HG03045 (cell line): ENCODE results near the gene DAZAP1.

Source experiments
- ATAC-seq: cut with Tn5 transposase; IDR thresholded peaks from one replicate; pipeline ENCODE4 v1.9.1; 2021; ENCODE audit warnings: mild to moderate bottlenecking, moderate library complexity; ENCODE audit not compliant: unreplicated experiment

DAZAP1 gene

GRCh38 chr19:1424192-1424955, 17.0 kb downstream of the DAZAP1 start:
- no peak for ATAC-seq

DNA sequence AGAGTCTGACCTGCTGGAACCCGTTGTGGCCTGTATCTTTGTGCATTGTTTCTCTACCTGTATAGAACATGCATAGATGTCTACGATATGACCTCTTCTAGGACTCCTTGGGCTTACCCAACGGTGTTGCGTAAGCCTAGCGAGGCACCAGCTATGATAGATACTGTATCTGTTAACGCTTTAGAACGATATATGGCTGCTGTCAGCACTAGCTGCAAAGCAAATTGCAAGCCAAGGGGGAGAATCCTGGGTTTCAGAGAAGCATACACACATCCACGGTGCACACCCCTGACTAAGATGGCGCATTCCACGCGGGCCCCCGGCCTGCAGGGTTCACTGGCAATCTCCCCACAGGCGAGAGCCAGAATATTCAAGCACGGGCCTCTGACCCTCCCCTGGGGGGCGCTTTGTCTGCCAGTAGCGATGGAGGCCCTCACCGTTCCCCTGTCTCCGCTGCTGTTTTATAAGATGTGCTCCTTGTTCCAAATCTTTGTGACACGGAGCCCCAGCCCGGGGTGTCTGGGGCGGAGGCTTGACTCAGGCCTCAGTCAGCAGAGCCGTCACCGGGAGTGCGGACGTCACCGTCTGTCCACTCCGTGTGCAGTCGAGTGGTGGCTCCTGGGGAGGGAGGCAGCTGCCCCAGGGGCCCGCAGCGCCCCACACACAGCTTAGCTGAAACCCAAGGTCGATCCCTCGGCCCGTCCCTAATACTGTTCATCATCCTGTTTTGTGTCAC, 17.9 kb downstream of the DAZAP1 start:
- ATAC-seq = no peak

DNA sequence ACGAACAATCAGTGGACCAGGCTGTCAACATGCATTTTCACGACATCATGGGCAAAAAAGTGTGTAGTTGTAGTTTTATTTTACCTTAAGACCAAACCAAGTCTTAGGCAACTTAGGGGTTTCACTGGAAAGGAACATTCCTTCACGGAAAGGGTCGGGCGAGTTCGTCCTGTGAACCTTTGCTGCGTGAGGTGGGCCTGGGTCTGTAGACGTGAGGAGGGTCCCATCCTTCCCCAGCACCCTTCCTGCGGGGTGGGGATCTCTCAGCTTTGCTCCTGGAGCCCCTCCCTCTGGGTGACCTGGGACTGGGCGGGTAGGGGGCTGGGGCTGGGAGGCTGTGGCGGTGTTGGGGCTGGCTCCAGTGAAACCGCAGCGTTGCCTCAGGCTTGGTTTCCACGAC, 18.5 kb downstream of the DAZAP1 start:
- no peak for ATAC-seq

- no peak for ATAC-seq
Observed at GRCh38 chr19:1426736-1427135, 19.4 kb downstream of the DAZAP1 start.

DNA sequence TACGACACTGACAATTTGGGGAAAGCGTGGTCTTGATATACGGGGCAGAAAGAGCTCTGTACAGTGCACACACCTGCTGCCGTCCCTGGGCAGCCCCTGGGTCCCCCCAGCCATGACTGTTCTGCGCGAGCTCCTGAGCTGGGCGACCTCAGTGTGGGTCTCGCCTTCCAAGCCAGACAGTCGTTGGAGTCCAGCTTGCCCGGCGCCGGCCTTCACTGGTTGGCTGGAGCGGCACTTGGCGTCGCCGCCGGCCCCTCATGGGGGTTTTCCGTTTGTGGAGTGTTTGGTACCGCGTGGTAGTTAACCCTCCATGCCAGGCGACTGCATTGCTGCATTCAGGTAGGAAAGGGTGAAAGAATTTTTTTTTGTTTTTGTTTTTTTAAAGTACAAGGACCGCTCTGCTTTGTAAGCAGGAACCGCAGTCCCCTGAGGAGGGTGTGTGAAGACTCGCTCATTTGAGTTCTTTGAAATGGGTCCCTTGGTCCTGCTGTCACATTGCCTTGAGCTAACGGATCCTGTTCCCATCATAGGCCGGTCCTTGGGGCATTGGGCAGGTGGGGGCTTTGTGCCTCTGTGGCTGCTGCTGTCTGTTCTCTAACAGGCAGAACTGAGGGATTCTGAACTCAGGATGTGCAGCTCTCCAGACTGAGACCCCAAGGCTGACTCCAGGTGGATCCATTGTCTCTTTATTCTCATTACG, 20.0 kb downstream of the DAZAP1 start:
- no peak for ATAC-seq

- ATAC-seq = no peak
Observed at GRCh38 chr19:1428738-1429391, 21.5 kb downstream of the DAZAP1 start.

- ATAC-seq = no peak
Observed at GRCh38 chr19:1429750-1430149, 22.4 kb downstream of the DAZAP1 start.

- ATAC-seq = no peak
Observed at GRCh38 chr19:1430246-1430645, 22.9 kb downstream of the DAZAP1 start.

DNA sequence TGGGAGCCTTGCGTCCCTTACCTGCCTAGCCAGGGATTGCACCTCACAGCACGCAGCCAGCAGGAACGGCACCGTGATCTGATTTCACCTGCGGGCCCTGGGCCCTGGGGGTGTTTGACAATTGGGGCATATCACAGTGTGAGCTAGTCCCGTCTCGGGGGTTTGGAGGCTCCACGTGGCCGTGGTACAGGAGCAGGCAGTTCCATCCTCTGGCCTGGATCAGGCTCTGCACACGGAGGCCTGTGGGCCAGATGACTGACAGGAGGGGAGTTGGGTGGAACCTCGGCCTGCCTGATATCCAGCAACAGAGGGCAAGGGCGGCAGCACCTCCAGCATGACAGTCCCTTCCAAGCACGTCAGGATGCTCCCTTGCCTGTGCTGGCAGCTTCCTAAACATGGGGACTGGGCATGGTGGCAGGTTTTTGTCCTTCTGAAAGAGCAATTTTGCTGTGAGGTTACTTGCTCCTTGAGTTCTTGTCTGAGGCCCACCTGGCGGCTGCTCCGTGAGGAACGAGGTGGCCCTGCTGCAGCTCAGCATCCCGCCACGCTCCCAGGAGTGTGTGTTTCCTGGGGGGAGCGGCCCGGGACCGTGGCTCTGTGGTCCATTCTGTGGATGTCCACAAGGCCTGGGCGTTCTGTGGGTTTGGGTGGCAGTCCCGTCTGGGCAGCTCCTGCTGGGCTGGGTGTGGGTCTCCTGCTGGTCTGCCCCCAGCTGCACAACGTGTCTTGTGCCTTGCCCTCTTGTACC, 24.5 kb downstream of the DAZAP1 start:
- no peak for ATAC-seq

DNA sequence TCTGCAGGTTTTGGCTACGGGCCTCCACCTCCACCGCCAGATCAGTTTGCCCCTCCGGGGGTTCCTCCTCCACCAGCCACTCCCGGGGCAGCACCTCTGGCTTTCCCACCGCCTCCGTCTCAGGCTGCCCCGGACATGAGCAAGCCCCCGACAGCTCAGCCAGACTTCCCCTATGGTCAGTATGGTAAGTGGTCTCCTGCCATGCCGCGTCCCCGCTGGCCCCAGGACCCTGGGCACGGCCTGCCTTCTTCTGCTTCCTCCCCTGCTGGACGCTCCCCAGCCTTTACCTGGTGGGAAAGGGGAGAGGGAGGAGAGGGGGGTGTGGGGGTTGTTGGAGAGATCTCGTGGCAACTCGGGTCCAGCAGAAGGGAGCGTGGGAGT, 25.1 kb downstream of the DAZAP1 start:
- no peak for ATAC-seq

GRCh38 chr19:1433119-1434039, 26.0 kb downstream of the DAZAP1 start:
- no peak for ATAC-seq

- no peak for ATAC-seq
Observed at GRCh38 chr19:1434040-1434366, 26.6 kb downstream of the DAZAP1 start.

GRCh38 chr19:1434577-1435060, 27.2 kb downstream of the DAZAP1 start:
- no peak for ATAC-seq

GRCh38 chr19:1435378-1435989, 28.1 kb downstream of the DAZAP1 start:
- no peak for ATAC-seq

DNA sequence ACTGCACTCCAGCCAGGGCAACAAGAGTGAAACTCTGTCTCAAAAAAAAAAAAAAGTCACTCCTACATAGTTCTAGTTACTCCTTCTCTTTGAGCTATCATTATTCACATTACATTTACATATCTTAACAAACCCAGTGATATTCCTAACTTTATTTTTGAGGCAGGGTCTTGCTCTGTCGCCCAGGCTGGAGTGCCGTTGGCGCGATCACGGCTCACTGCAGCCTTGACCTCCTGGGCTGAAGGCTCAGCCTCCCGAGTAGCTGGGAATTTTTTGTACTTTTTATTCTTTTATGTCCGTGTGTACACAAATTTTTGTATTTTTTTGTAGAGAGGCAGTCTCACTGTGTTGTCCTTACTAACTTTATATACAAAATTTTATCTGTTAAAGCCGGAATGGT, 30.2 kb downstream of the DAZAP1 start:
- no peak for ATAC-seq

DNA sequence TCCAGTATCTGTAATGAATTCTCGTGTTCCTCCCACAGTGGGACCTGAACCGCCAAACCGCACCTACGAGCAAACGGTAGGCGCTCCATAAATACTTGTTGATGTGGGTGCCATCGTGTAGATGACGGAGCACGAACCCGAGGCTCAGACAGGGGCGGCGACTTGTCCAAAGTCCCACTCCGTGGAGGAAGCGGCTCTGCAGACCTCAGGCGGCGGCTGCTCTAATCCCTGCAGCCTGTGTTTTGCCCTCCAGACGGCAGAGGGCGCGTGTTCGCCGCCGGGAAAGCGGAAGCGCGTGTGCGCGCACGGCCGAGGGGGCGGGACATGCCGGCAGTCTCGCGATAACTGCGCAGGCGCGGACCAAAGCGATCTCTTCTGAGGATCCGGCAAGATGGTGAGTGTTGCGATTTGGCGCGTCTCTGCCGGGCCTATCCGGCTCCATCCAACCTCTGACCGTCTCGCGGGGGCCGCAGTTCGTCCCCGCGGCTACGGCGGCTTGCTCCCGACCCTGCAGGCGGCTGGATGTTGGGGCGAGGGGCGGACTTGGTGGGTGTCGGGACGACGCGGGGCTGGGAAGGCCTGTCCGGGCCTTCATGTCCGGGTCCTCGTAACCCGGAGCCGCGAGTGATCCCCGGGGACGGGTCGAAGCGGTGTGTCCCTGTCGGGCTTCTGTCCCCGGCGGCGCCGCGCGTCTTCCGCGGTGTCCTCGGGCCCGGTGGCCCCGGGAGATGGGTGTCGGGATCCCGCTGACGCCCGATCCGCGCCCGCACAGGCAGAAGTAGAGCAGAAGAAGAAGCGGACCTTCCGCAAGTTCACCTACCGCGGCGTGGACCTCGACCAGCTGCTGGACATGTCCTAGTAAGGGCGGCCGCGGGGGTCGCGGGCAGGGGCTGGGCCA, 30.9 kb downstream of the DAZAP1 start, which contains the start of gene RPS15:
TSS of gene RPS15 (plus strand) at position 362 of the 898 bp plus-strand sequence. CDS start at position 392, 30 bp downstream.
- peak; percentile 67 for ATAC-seq

DNA sequence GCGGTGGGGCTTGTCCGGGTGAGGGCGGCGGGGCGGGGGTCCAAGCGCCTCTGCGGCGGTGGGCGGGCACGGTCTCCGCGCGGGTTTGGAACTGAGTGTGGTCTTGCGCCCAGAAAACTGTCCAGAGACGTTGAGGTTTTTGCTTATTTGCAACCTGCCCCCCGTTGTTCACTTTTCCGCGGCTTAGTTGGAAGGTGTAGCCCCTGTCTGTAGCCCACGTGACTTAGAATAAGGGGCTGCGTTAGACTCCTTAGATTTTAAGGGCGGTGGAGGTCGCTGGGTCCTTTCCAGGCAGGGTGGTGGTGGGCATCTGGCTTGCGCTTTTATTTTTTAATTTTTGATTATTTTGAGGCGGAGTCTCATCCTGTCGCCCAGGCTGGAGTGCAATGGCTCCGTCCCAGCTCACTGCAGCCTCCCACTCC, 31.6 kb downstream of the DAZAP1 start:
- ATAC-seq = no peak
